Smooth muscle cell (in vitro differentiated cells): Measurements from ENCODE around the gene ECEL1. TPM values are rescaled to one million over a fixed set of nuclear protein-coding genes. Genes with fewer than 3 reads are reported as not detected.

Experiments
- DNase-seq: peaks from one replicate; lab custom pipeline; 2025; ENCODE audit not compliant: unreplicated experiment; lab: John Stamatoyannopoulos, UW
- H2AFZ ChIP-seq: fragments of 200-600 bp; sonication (generic); 2 replicates; pipeline ENCODE4 v1.6.0; 2016; ENCODE audit warnings: antibody characterized with exemption, low read depth, mild to moderate bottlenecking
- H3F3A ChIP-seq: fragments of 200-600 bp; sonication (generic); 2 replicates; pipeline ENCODE4 v1.6.0; 2017; ENCODE audit warnings: antibody characterized with exemption, low read depth
- H3K27ac ChIP-seq: fragments of 200-600 bp; sonication (generic); 2 replicates; pipeline ENCODE4 v1.5.1; 2016; ENCODE audit warnings: low read depth, mild to moderate bottlenecking
- H3K27me3 ChIP-seq: fragments of 200-600 bp; sonication (generic); 2 replicates; pipeline ENCODE4 v1.6.1; 2016; ENCODE audit warnings: low read depth, mild to moderate bottlenecking
- H3K36me3 ChIP-seq: fragments of 200-600 bp; sonication (generic); 2 replicates; pipeline ENCODE4 v1.5.1; 2016; ENCODE audit warnings: low read depth
- H3K4me1 ChIP-seq: fragments of 200-600 bp; sonication (generic); 2 replicates; pipeline ENCODE4 v1.5.1; 2016; ENCODE audit warnings: low read depth
- H3K4me2 ChIP-seq: fragments of 200-600 bp; sonication (generic); 2 replicates; pipeline ENCODE4 v1.6.0; 2016; ENCODE audit warnings: mild to moderate bottlenecking
- H3K4me3 ChIP-seq: fragments of 200-600 bp; sonication (generic); 2 replicates; pipeline ENCODE4 v1.5.1; 2016; ENCODE audit warnings: mild to moderate bottlenecking
- H3K79me2 ChIP-seq: fragments of 200-600 bp; sonication (generic); 2 replicates; pipeline ENCODE4 v1.6.0; 2016; ENCODE audit warnings: low read depth, mild to moderate bottlenecking
- H3K9ac ChIP-seq: fragments of 200-600 bp; sonication (generic); 2 replicates; pipeline ENCODE4 v1.6.0; 2016; ENCODE audit warnings: low read depth
- H3K9me3 ChIP-seq: fragments of 200-600 bp; sonication (generic); replicated peaks from 2 replicates; pipeline ENCODE4 v1.5.1; 2016; ENCODE audit warnings: low read depth
- H4K20me1 ChIP-seq: fragments of 200-600 bp; sonication (generic); 2 replicates; pipeline ENCODE4 v1.6.0; 2016; ENCODE audit warnings: low read depth
- WGBS: methylation state at CpG from one replicate; pipeline ENCODE4 v1.1.7; 2016; ENCODE audit warnings: low lambda C conversion rate; 5-methylcytosine and 5-hydroxymethylcytosine counted together
- polyA plus RNA-seq: library from polyadenylated mRNA; unstranded; fragments of >200 nt; fragmentation: Nextera tagmentation; extraction: Ambion mirVana; gene quantifications from 2 replicates; pipeline ENCODE4 v1.2.1, GENCODE V29; 2016
- total RNA-seq: library from RNA; depleted of rRNA; stranded (reverse); fragments of >200 nt; gene quantifications from 2 replicates; pipeline ENCODE4 v1.2.3, GENCODE V29; 2014
- TF ChIP-seq, protein P1 (sequence below): fragments of 200-600 bp; sonication (generic); IDR thresholded peaks from 2 replicates; pipeline ENCODE4 v1.5.1; 2017; ENCODE audit warnings: borderline replicate concordance, mild to moderate bottlenecking, antibody characterized with exemption; ENCODE audit not compliant: insufficient read depth, poor library complexity, severe bottlenecking

The ECEL1 gene
- total and polyA plus RNA-seq, 2 experiments from 2014 or later = not detected

DNA sequence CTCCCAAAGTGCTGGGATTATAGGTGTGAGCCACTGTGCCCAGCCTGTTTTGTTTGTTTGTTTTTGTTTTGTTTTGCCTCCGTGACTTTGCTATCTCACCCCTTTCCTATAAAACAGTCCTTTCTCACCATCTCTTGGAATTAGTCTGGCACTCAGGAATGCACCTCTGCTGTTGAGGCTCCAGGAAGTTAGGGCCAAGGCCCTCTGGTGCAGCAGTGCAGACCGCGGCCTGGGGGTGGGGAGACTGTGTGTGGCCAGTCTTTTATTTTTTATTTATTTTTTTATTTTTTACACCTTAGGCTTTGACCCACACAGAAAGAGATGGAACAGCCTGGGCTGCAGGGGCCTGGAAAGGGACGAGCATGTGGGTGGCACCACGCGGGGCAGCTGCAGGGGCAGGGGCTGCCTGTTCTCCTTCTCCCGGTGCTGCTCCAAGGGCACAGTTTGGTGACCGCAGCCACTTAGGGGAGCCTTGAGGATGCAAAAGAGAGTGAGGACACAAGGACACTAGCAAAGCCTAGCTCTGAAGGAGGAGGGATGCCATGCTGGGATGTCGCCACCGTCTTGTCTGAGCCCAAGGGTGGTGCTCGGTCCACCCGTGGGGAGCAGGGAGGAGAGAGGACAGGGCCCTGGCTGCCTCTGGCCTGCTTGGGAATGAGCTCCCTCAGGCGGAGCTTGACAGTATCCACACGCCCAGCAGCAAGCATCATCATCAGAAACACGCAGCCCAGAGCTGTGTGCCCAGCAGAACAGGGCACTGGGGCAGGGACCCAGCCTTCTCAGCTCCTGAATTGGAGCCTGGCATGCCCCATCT lies 51.0 kb downstream of the ECEL1 start:
- no peak overlapping the region for H3K27ac ChIP-seq
- WGBS = 83% methylated on average over 15 of the region's 15 CpGs

DNA sequence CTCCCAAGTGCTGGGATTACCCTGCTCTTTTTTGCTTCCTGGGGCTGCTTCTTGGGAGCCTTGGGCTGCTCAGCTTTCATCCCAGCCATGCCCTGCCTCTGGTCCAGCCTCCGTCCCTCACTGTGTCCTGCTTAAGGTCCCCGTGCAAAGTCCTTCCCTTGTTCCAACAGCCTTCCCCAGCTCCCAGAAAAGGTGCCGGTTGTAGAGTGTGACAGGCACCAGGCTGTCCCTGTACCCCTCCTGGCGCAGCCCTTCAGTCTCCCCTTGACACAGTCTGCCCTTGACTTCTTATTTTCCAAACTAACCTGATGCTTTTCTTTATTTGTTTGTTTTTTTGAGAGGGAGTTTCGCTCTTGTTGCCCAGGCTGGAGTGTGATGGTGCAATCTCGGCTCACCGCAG lies 51.8 kb downstream of the ECEL1 start:
- Histone ChIP-seq H3K9me3 (no peaks in the 10 kb centered on the region), H3K4me1 (no peaks in the 10 kb centered on the region), H3K27me3 (no peaks in the 10 kb centered on the region), H3K27ac (no peak overlapping the region), H3K4me2 (no peak overlapping the region), H3K9ac (no peak overlapping the region), H3F3A (no peaks in the 10 kb centered on the region), H3K4me3 (no peak overlapping the region), H2AFZ (no peak overlapping the region), H3K36me3 (no peaks in the 10 kb centered on the region), H4K20me1 (no peaks in the 10 kb centered on the region), H3K79me2 (no peaks in the 10 kb centered on the region)
- TF ChIP-seq, protein P1, sequence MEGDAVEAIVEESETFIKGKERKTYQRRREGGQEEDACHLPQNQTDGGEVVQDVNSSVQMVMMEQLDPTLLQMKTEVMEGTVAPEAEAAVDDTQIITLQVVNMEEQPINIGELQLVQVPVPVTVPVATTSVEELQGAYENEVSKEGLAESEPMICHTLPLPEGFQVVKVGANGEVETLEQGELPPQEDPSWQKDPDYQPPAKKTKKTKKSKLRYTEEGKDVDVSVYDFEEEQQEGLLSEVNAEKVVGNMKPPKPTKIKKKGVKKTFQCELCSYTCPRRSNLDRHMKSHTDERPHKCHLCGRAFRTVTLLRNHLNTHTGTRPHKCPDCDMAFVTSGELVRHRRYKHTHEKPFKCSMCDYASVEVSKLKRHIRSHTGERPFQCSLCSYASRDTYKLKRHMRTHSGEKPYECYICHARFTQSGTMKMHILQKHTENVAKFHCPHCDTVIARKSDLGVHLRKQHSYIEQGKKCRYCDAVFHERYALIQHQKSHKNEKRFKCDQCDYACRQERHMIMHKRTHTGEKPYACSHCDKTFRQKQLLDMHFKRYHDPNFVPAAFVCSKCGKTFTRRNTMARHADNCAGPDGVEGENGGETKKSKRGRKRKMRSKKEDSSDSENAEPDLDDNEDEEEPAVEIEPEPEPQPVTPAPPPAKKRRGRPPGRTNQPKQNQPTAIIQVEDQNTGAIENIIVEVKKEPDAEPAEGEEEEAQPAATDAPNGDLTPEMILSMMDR = no peak
- 96% methylated on average over 7 of the region's 7 CpGs for whole genome bisulfite sequencing
- DNase-seq = no peak

More for the DNA sequence above, 51.0 kb downstream of the ECEL1 start:
- Histone ChIP-seq H2AFZ (no peak overlapping the region), H3K9ac (no peak overlapping the region), H3K4me2 (no peak overlapping the region), H3K9me3 (no peaks in the 10 kb centered on the region), H3K4me3 (no peak overlapping the region), H3K36me3 (no peaks in the 10 kb centered on the region), H3K4me1 (no peaks in the 10 kb centered on the region), H4K20me1 (no peaks in the 10 kb centered on the region), H3F3A (no peaks in the 10 kb centered on the region), H3K79me2 (no peaks in the 10 kb centered on the region), H3K27me3 (no peaks in the 10 kb centered on the region)
- TF ChIP-seq, protein P1 = no peak
- DNase-seq = no peak

DNA sequence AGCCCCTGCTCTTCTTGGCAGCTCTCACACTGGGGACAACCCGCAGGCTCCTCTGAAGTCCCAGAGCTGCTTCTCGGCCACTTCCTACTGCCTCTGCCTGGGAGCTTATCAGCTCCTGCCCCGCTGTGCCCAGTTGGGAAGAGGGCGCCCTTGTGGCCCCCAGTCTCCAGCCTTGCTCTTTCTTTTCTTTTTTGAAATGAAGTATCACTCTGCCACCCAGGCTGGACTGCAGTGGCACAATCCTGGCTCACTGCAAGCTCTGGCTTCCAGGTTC lies 52.3 kb downstream of the ECEL1 start:
- DNase-seq = no peak
- no peak overlapping the region for H2AFZ ChIP-seq
- H3K27ac ChIP-seq = no peak overlapping the region
- H3K36me3 ChIP-seq = no peaks in the 10 kb centered on the region
- H3K27me3 ChIP-seq = no peaks in the 10 kb centered on the region
- 91% methylated on average over 4 of the region's 4 CpGs for WGBS
- H3K79me2 ChIP-seq = no peaks in the 10 kb centered on the region
- no peak overlapping the region for H3K4me2 ChIP-seq
- H3K4me1 ChIP-seq = no peaks in the 10 kb centered on the region
- H4K20me1 ChIP-seq = no peaks in the 10 kb centered on the region
- TF ChIP-seq, protein P1 = no peak
- no peaks in the 10 kb centered on the region for H3F3A ChIP-seq
- no peak overlapping the region for H3K9ac ChIP-seq
- no peaks in the 10 kb centered on the region for H3K9me3 ChIP-seq
- no peak overlapping the region for H3K4me3 ChIP-seq
